HG03108 (cell line): ENCODE results near the gene TUBB6.

Experiments used
- ATAC-seq: cut with Tn5 transposase; IDR thresholded peaks from one replicate; pipeline ENCODE4 v1.9.1; 2021; ENCODE audit warnings: moderate library complexity; ENCODE audit not compliant: unreplicated experiment

Gene TUBB6

GRCh38 chr18:12335503-12335902, 27.5 kb downstream of the TUBB6 start:
- ATAC-seq: no peak

GRCh38 chr18:12336171-12336613, 28.2 kb downstream of the TUBB6 start:
- no peak for ATAC-seq

- ATAC-seq: no peak
Observed at GRCh38 chr18:12336887-12337286, 28.8 kb downstream of the TUBB6 start.

GRCh38 chr18:12338382-12338781, 30.3 kb downstream of the TUBB6 start:
- no peak for ATAC-seq

- ATAC-seq: no peak
Observed at GRCh38 chr18:12340945-12341660, 33.1 kb downstream of the TUBB6 start.

GRCh38 chr18:12342661-12343060, 34.6 kb downstream of the TUBB6 start:
- ATAC-seq: no peak

- no peak for ATAC-seq
Observed at GRCh38 chr18:12345491-12346239, 37.6 kb downstream of the TUBB6 start.

- ATAC-seq: no peak
Observed at GRCh38 chr18:12346240-12346565, 38.2 kb downstream of the TUBB6 start.

- ATAC-seq: no peak
Observed at GRCh38 chr18:12347895-12348294, 39.9 kb downstream of the TUBB6 start.

- ATAC-seq: no peak
Observed at GRCh38 chr18:12352188-12352587, 44.1 kb downstream of the TUBB6 start.

- ATAC-seq: no peak
Observed at GRCh38 chr18:12359515-12359927, 51.5 kb downstream of the TUBB6 start.

GRCh38 chr18:12361770-12362378, 53.8 kb downstream of the TUBB6 start:
- no peak for ATAC-seq

- no peak for ATAC-seq
Observed at GRCh38 chr18:12362473-12363174, 54.6 kb downstream of the TUBB6 start.

- ATAC-seq: no peak
Observed at GRCh38 chr18:12366379-12366778, 58.3 kb downstream of the TUBB6 start.

GRCh38 chr18:12366784-12367183, 58.7 kb downstream of the TUBB6 start:
- ATAC-seq: no peak

- ATAC-seq: no peak
Observed at GRCh38 chr18:12369211-12369610, 61.2 kb downstream of the TUBB6 start.

- no peak for ATAC-seq
Observed at GRCh38 chr18:12371590-12371989, 63.5 kb downstream of the TUBB6 start.

- no peak for ATAC-seq
Observed at GRCh38 chr18:12372406-12372805, 64.4 kb downstream of the TUBB6 start.

- no peak for ATAC-seq
Observed at GRCh38 chr18:12373116-12373770, 65.2 kb downstream of the TUBB6 start.

- ATAC-seq: no peak
Observed at GRCh38 chr18:12373771-12374116, 65.7 kb downstream of the TUBB6 start.

- ATAC-seq: no peak
Observed at GRCh38 chr18:12374401-12374800, 66.4 kb downstream of the TUBB6 start.
